ENCODE results near the gene ZNF331. TPM values are rescaled to one million over a fixed set of nuclear protein-coding genes. Genes with fewer than 3 reads are reported as not detected.
A peak's percentile ranks its signal among the peaks of the same experiment; 100 is the strongest.

Gene ZNF331
- total RNA-seq, 1 experiment from 2014 or later: 56.7 TPM

- Mint-ChIP-seq H3K4me1 (peaks cover 5% of the 10 kb centered on the region), H3K9me3 (no peaks in the 10 kb centered on the region), H3K4me3 (no peak overlapping the region)
Measured at GRCh38 chr19:53626976-53627375, 89.0 kb downstream of the ZNF331 start.

More at GRCh38 chr19:53626976-53627375, 89.0 kb downstream of the ZNF331 start:
- ATAC-seq (no peak), DNase-seq (ENCODE audit: low spot score) (no peak)
- CTCF ChIA-PET: no interaction called here
- TF ChIP-seq ZNF416 (CRISPR knock-in tag; IDR thresholded peaks at IDR 0.05) (no peak), FOXJ3 (CRISPR knock-in tag; IDR thresholded peaks at IDR 0.05; ENCODE audit: borderline replicate concordance) (no peak), SP1 (CRISPR knock-in tag; conservative IDR thresholded peaks at IDR 0.05) (no peak), JAZF1 (CRISPR knock-in tag; IDR thresholded peaks at IDR 0.05) (no peak), ZNF121 (CRISPR knock-in tag; IDR thresholded peaks at IDR 0.05) (no peak), SOX15 (CRISPR knock-in tag; IDR thresholded peaks at IDR 0.05) (no peak), NFYB (CRISPR knock-in tag; conservative IDR thresholded peaks at IDR 0.05; ENCODE audit: low read depth) (no peak)
- TF ChIP-seq, protein P1, sequence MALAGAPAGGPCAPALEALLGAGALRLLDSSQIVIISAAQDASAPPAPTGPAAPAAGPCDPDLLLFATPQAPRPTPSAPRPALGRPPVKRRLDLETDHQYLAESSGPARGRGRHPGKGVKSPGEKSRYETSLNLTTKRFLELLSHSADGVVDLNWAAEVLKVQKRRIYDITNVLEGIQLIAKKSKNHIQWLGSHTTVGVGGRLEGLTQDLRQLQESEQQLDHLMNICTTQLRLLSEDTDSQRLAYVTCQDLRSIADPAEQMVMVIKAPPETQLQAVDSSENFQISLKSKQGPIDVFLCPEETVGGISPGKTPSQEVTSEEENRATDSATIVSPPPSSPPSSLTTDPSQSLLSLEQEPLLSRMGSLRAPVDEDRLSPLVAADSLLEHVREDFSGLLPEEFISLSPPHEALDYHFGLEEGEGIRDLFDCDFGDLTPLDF (CRISPR knock-in tag; IDR thresholded peaks at IDR 0.05): no peak
- POLR2A ChIA-PET: no interaction called here
- Mint-ChIP-seq H3K27ac (peak overlapping the region; percentile 85; the same call in 1 of the 2 replicates), H3K27me3 (ENCODE audit: low read depth) (no peaks in the 10 kb centered on the region; the same call in 1 of the 2 replicates), H3K36me3 (no peaks in the 10 kb centered on the region)

Other genes starting within 250 kb of the ZNF331 start
- gene ZNF845, start 204.4 kb upstream of the ZNF331 start, total RNA-seq (2021): 16.0 to 18.5 TPM (median 16.3 TPM) in 3 replicates
- gene ZNF525, start 172.4 kb upstream of the ZNF331 start, total RNA-seq (2021): 46.9 to 59.7 TPM (median 48.6 TPM) in 3 replicates
- 18.3 to 23.6 TPM (median 19.6 TPM) in 3 replicates for gene ZNF765, start 143.0 kb upstream of the ZNF331 start, total RNA-seq (2021)
- gene ZNF761, start 106.2 kb upstream of the ZNF331 start, total RNA-seq (2021): 28.4 to 29.7 TPM (median 29.4 TPM) in 3 replicates
- gene ZNF813, start 70.4 kb upstream of the ZNF331 start, total RNA-seq (2021): 15.2 to 17.6 TPM (median 17.5 TPM) in 3 replicates
- not detected in 3 replicates for gene DPRX, start 93.9 kb downstream of the ZNF331 start, total RNA-seq (2021)

Data from WTC11 (cell line).